Liver (tissue), 9 donors: Measurements from ENCODE around the gene IQCE. TPM values are rescaled to one million over a fixed set of nuclear protein-coding genes. Genes with fewer than 3 reads are reported as not detected.

Experiments used
- DNase-seq: peaks from one replicate; pipeline ENCODE4 v3.0.0-alpha.2; 2017; ENCODE audit warnings: low spot score
- H3K27ac ChIP-seq, 2 donors: one replicate each; pipeline ENCODE4 v1.7.0; 2013; ENCODE audit warnings: inconsistent platforms in 2 of 2, low read length in 2 of 2, control low read depth in 1 of 2, low read depth in 1 of 2, mild to moderate bottlenecking in 1 of 2
- H3K27me3 ChIP-seq, 4 donors: one replicate each; pipeline versions ENCODE4 v1.6.1 to v1.7.0; 2013; ENCODE audit warnings: low read length in 3 of 4, inconsistent platforms in 1 of 4, mild to moderate bottlenecking in 1 of 4, moderate library complexity in 1 of 4; ENCODE audit not compliant: control insufficient read depth in 4 of 4, insufficient read depth in 4 of 4
- H3K36me3 ChIP-seq, 4 donors: one replicate each; pipeline versions ENCODE4 v1.6.1 to v1.7.0; 2013; ENCODE audit warnings: low read length in 3 of 4, mild to moderate bottlenecking in 3 of 4, low read depth in 1 of 4, moderate library complexity in 1 of 4; ENCODE audit not compliant: control insufficient read depth in 4 of 4, insufficient read depth in 3 of 4
- H3K4me1 ChIP-seq, 4 donors: one replicate each; pipeline versions ENCODE4 v1.6.1 to v1.7.0; 2013; ENCODE audit warnings: low read length in 3 of 4, mild to moderate bottlenecking in 3 of 4, moderate library complexity in 1 of 4; ENCODE audit not compliant: control insufficient read depth in 4 of 4, insufficient read depth in 4 of 4
- H3K4me3 ChIP-seq, 3 donors: one replicate each; pipeline versions ENCODE4 v1.6.1 to v1.7.0; 2013; ENCODE audit warnings: low read length in 3 of 3, control low read depth in 1 of 3, low read depth in 1 of 3, mild to moderate bottlenecking in 1 of 3
- H3K9ac ChIP-seq, 2 donors: one replicate each; pipeline ENCODE4 v1.7.0; 2013; ENCODE audit warnings: low read length in 2 of 2, mild to moderate bottlenecking in 2 of 2, moderate library complexity in 2 of 2, control low read depth in 1 of 2, low read depth in 1 of 2
- H3K9me3 ChIP-seq, 4 donors: one replicate each; pipeline versions ENCODE4 v1.6.1 to v1.7.0; 2013; ENCODE audit warnings: low read length in 3 of 4; ENCODE audit not compliant: control insufficient read depth in 4 of 4
- EGR1 ChIP-seq, 2 donors: IDR thresholded peaks; 2 replicates each; pipeline ENCODE4 v1.6.1; 2016 to 2018; ENCODE audit warnings: antibody characterized with exemption in 2 of 2, low read depth in 2 of 2
- FOXA1 ChIP-seq: IDR thresholded peaks from 2 replicates; pipeline ENCODE4 v1.6.1; 2016; ENCODE audit warnings: antibody characterized with exemption
- FOXA2 ChIP-seq: IDR thresholded peaks from 2 replicates; pipeline ENCODE4 v1.6.1; 2016; ENCODE audit warnings: antibody characterized with exemption
- GABPA ChIP-seq, 2 donors: IDR thresholded peaks in 1 of 2; conservative IDR thresholded peaks in 1 of 2; 2 replicates each; pipeline ENCODE4 v1.6.1; 2016; ENCODE audit warnings: antibody characterized with exemption in 2 of 2, mild to moderate bottlenecking in 1 of 2, moderate library complexity in 1 of 2
- HNF4A ChIP-seq, 2 donors: conservative IDR thresholded peaks; 2 replicates each; pipeline ENCODE4 v1.6.1; 2016; ENCODE audit warnings: antibody characterized with exemption in 2 of 2, mild to moderate bottlenecking in 2 of 2
- HNF4G ChIP-seq: IDR thresholded peaks from 2 replicates; pipeline ENCODE4 v1.6.1; 2016; ENCODE audit warnings: antibody characterized with exemption
- JUND ChIP-seq, 2 donors: IDR thresholded peaks; 2 replicates each; pipeline ENCODE4 v1.6.1; 2016; ENCODE audit warnings: antibody characterized with exemption in 2 of 2
- NR2F2 ChIP-seq: IDR thresholded peaks from 2 replicates; pipeline ENCODE4 v1.6.1; 2016; ENCODE audit warnings: antibody characterized with exemption
- RXRA ChIP-seq, 2 donors: IDR thresholded peaks; 2 replicates each; pipeline ENCODE4 v1.6.1; 2017 to 2018; ENCODE audit warnings: antibody characterized with exemption in 2 of 2, mild to moderate bottlenecking in 1 of 2
- SP1 ChIP-seq: IDR thresholded peaks from 2 replicates; pipeline ENCODE4 v1.6.1; 2018; ENCODE audit warnings: antibody characterized with exemption, mild to moderate bottlenecking
- TAF1 ChIP-seq: conservative IDR thresholded peaks from 2 replicates; pipeline ENCODE4 v1.6.1; 2016; ENCODE audit warnings: antibody characterized with exemption, mild to moderate bottlenecking
- YY1 ChIP-seq: IDR thresholded peaks from 2 replicates; pipeline ENCODE4 v1.6.1; 2016; ENCODE audit warnings: antibody characterized with exemption, mild to moderate bottlenecking
- ZBTB33 ChIP-seq: IDR thresholded peaks from 2 replicates; pipeline ENCODE4 v1.6.1; 2016; ENCODE audit warnings: antibody characterized with exemption
- WGBS: extraction: QIAGEN DNeasy Blood & Tissue Kit; methylation state at CpG from one replicate; pipeline ENCODE4 v1.1.7; 2013; 5-methylcytosine and 5-hydroxymethylcytosine counted together
- polyA plus RNA-seq, 2 donors: library from polyadenylated mRNA; stranded (reverse) in 1 of 2; unstranded in 1 of 2; fragments of 200-250 nt in 1 of 2; fragments of >200 nt in 1 of 2; fragmentation: Nextera tagmentation in 1 of 2; extraction: Ambion mirVana in 1 of 2; gene quantifications; one replicate each; pipeline versions ENCODE4 v1.2.1 to v1.2.3, GENCODE V29; 2013 to 2015
- total RNA-seq, 2 donors: library from RNA; depleted of rRNA; stranded (reverse); fragments of >200 nt; gene quantifications; one replicate each; pipeline ENCODE4 v1.2.3, GENCODE V29; 2014
- TF ChIP-seq, protein P1 (sequence below): fragments of 150-350 bp; IDR thresholded peaks from 2 replicates; pipeline ENCODE4 v1.5.1; 2017; ENCODE audit warnings: improper control_type of control experiment, low read depth, low read length; ENCODE audit not compliant: missing input control
- TF ChIP-seq, protein P2 (sequence below): IDR thresholded peaks from 2 replicates; pipeline ENCODE4 v1.6.1; 2016; ENCODE audit warnings: antibody characterized with exemption
- TF ChIP-seq, protein P3 (sequence below): IDR thresholded peaks from 2 replicates; pipeline ENCODE4 v1.6.1; 2016; ENCODE audit warnings: antibody characterized with exemption, mild to moderate bottlenecking
- donor health status: healthy.
- donor health status: healthy.
- donor health status: healthy.
- donor health status: healthy.
- donor health status: healthy.

IQCE gene
- total and polyA plus RNA-seq, 4 donors = 2.1 to 5.9 (median 3.6) TPM

- Histone ChIP-seq H3K4me1 (peaks cover 7 to 18% (median 10%) of the 10 kb centered on the region in 4 donors), H3K9me3 (no peaks in the 10 kb centered on the region), H3K36me3 (peaks cover 0 to 12% (median 5%) of the 10 kb centered on the region in 4 donors), H3K27ac (no peak overlapping the region), H3K4me3 (no peak overlapping the region), H3K9ac (no peak overlapping the region), H3K27me3 (no peaks in the 10 kb centered on the region)
- 95% methylated on average over 10 of the region's 10 CpGs for WGBS
- no peak for DNase-seq
- TF ChIP-seq FOXA2 (no peak), YY1 (no peak), JUND (IDR thresholded peaks at IDR 0.05) (no peak), HNF4A (conservative IDR thresholded peaks at IDR 0.05) (no peak), EGR1 (IDR thresholded peaks at IDR 0.05; ENCODE audit: low read depth in 2 of 2) (no peak), FOXA1 (no peak), GABPA (IDR thresholded peaks at IDR 0.05 in 1 of 2, conservative IDR thresholded peaks at IDR 0.05 in 1 of 2) (no peak), NR2F2 (no peak), TAF1 (no peak), RXRA (IDR thresholded peaks at IDR 0.05) (no peak), ZBTB33 (no peak), HNF4G (no peak), SP1 (no peak)
- TF ChIP-seq, protein P1, sequence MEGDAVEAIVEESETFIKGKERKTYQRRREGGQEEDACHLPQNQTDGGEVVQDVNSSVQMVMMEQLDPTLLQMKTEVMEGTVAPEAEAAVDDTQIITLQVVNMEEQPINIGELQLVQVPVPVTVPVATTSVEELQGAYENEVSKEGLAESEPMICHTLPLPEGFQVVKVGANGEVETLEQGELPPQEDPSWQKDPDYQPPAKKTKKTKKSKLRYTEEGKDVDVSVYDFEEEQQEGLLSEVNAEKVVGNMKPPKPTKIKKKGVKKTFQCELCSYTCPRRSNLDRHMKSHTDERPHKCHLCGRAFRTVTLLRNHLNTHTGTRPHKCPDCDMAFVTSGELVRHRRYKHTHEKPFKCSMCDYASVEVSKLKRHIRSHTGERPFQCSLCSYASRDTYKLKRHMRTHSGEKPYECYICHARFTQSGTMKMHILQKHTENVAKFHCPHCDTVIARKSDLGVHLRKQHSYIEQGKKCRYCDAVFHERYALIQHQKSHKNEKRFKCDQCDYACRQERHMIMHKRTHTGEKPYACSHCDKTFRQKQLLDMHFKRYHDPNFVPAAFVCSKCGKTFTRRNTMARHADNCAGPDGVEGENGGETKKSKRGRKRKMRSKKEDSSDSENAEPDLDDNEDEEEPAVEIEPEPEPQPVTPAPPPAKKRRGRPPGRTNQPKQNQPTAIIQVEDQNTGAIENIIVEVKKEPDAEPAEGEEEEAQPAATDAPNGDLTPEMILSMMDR = no peak
- TF ChIP-seq, protein P2, sequence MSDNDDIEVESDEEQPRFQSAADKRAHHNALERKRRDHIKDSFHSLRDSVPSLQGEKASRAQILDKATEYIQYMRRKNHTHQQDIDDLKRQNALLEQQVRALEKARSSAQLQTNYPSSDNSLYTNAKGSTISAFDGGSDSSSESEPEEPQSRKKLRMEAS = no peak
- TF ChIP-seq, protein P3, sequence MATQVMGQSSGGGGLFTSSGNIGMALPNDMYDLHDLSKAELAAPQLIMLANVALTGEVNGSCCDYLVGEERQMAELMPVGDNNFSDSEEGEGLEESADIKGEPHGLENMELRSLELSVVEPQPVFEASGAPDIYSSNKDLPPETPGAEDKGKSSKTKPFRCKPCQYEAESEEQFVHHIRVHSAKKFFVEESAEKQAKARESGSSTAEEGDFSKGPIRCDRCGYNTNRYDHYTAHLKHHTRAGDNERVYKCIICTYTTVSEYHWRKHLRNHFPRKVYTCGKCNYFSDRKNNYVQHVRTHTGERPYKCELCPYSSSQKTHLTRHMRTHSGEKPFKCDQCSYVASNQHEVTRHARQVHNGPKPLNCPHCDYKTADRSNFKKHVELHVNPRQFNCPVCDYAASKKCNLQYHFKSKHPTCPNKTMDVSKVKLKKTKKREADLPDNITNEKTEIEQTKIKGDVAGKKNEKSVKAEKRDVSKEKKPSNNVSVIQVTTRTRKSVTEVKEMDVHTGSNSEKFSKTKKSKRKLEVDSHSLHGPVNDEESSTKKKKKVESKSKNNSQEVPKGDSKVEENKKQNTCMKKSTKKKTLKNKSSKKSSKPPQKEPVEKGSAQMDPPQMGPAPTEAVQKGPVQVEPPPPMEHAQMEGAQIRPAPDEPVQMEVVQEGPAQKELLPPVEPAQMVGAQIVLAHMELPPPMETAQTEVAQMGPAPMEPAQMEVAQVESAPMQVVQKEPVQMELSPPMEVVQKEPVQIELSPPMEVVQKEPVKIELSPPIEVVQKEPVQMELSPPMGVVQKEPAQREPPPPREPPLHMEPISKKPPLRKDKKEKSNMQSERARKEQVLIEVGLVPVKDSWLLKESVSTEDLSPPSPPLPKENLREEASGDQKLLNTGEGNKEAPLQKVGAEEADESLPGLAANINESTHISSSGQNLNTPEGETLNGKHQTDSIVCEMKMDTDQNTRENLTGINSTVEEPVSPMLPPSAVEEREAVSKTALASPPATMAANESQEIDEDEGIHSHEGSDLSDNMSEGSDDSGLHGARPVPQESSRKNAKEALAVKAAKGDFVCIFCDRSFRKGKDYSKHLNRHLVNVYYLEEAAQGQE = no peak
These were observed 87.5 kb downstream of the IQCE start for GRCh38 chr7:2646336-2646679.
